GM21447 (cell line): Measurements from ENCODE around the gene TMEM270.
"Not testable (repeated sequence)": the region's sequence is repeated elsewhere in the genome, so short reads cannot be mapped to it uniquely, and the experiment has no call there.

Experiments used
- ATAC-seq: cut with Tn5 transposase; IDR thresholded peaks from one replicate; pipeline ENCODE4 v1.9.1; 2021; ENCODE audit not compliant: unreplicated experiment

The TMEM270 gene

GRCh38 chr7:73831834-73832651, 28.9 kb upstream of the TMEM270 start:
- ATAC-seq: no peak

- ATAC-seq: no peak
These were observed 28.2 kb upstream of the TMEM270 start for GRCh38 chr7:73832806-73833205.

- ATAC-seq: no peak
These were observed 27.6 kb upstream of the TMEM270 start for GRCh38 chr7:73833251-73833919.

- ATAC-seq: no peak
These were observed 26.2 kb upstream of the TMEM270 start for GRCh38 chr7:73834626-73835191.

GRCh38 chr7:73837167-73837566, 23.8 kb upstream of the TMEM270 start:
- not testable (repeated sequence) for ATAC-seq

- ATAC-seq: no peak
These were observed 22.3 kb upstream of the TMEM270 start for GRCh38 chr7:73838642-73839041.

GRCh38 chr7:73839290-73839689, 21.7 kb upstream of the TMEM270 start:
- ATAC-seq: no peak

GRCh38 chr7:73839743-73840714, 20.9 kb upstream of the TMEM270 start:
- ATAC-seq: no peak

- ATAC-seq: no peak
These were observed 20.1 kb upstream of the TMEM270 start for GRCh38 chr7:73840715-73841379.

GRCh38 chr7:73841689-73842066, 19.3 kb upstream of the TMEM270 start:
- no peak for ATAC-seq

- ATAC-seq: peak; percentile 89
These were observed 18.6 kb upstream of the TMEM270 start, which contains the start of gene METTL27 for GRCh38 chr7:73842067-73842976. TSS of gene METTL27 (minus strand) at chr7:73842516. CDS start at chr7:73842140, 376 bp downstream.

GRCh38 chr7:73844131-73844547, 16.8 kb upstream of the TMEM270 start:
- ATAC-seq: no peak

GRCh38 chr7:73844848-73845460, 16.0 kb upstream of the TMEM270 start:
- ATAC-seq: no peak

GRCh38 chr7:73845701-73846195, 15.2 kb upstream of the TMEM270 start:
- not testable (repeated sequence) for ATAC-seq

- no peak for ATAC-seq
These were observed 12.8 kb upstream of the TMEM270 start for GRCh38 chr7:73847941-73848723.

GRCh38 chr7:73850781-73851207, 10.2 kb upstream of the TMEM270 start:
- no peak for ATAC-seq

- ATAC-seq: peak; percentile 86
These were observed 9.3 kb upstream of the TMEM270 start for GRCh38 chr7:73851410-73852338.
